RPMI8226 (cell line): ENCODE data around the gene PRPSAP1.
A peak's percentile ranks its signal among the peaks of the same experiment; 100 is the strongest.
"Not testable (repeated sequence)": the region's sequence is repeated elsewhere in the genome, so short reads cannot be mapped to it uniquely, and the experiment has no call there.

Experiments used
- DNase-seq: peaks from one replicate; pipeline ENCODE4 v3.0.0-alpha.2; 2015

The PRPSAP1 gene

GRCh38 chr17:76276461-76277299 is 77.0 kb downstream of the PRPSAP1 start:
- no peak for DNase-seq

- peak; percentile 44 for DNase-seq
These were observed 77.7 kb downstream of the PRPSAP1 start for GRCh38 chr17:76276069-76276431.

- DNase-seq = no peak
These were observed 78.2 kb downstream of the PRPSAP1 start for GRCh38 chr17:76275382-76276068.

- no peak for DNase-seq
These were observed 79.4 kb downstream of the PRPSAP1 start for GRCh38 chr17:76274112-76274956.

- DNase-seq = no peak
These were observed 80.1 kb downstream of the PRPSAP1 start for GRCh38 chr17:76273445-76274111.

GRCh38 chr17:76272541-76273444 is 80.9 kb downstream of the PRPSAP1 start:
- DNase-seq = no peak

GRCh38 chr17:76271669-76272540 is 81.8 kb downstream of the PRPSAP1 start:
- DNase-seq = peak; percentile 35

GRCh38 chr17:76270770-76271668 is 82.7 kb downstream of the PRPSAP1 start:
- DNase-seq = no peak

- DNase-seq = no peak
These were observed 83.6 kb downstream of the PRPSAP1 start for GRCh38 chr17:76270127-76270592.

GRCh38 chr17:76268991-76269981 is 84.4 kb downstream of the PRPSAP1 start:
- DNase-seq = no peak

GRCh38 chr17:76268015-76268749 is 85.5 kb downstream of the PRPSAP1 start:
- no peak for DNase-seq

- not testable (repeated sequence) for DNase-seq
These were observed 86.1 kb downstream of the PRPSAP1 start for GRCh38 chr17:76267581-76268001.

- DNase-seq = no peak
These were observed 86.6 kb downstream of the PRPSAP1 start for GRCh38 chr17:76267051-76267576.

GRCh38 chr17:76266244-76266938 is 87.3 kb downstream of the PRPSAP1 start:
- no peak for DNase-seq

- DNase-seq = peak; percentile 50
These were observed 88.0 kb downstream of the PRPSAP1 start for GRCh38 chr17:76265624-76266243.
